Upper lobe of left lung (tissue), 6 donors: ENCODE results near the gene PRRC2B. TPM values are rescaled to one million over a fixed set of nuclear protein-coding genes. Genes with fewer than 3 reads are reported as not detected.

Experiments
- ATAC-seq, 2 donors: fragments of 200-7000 bp; cut with Tn5 transposase; one replicate each; pipeline ENCODE4 v1.9.1; 2022; ENCODE audit warnings: mild to moderate bottlenecking in 2 of 2, moderate library complexity in 2 of 2; ENCODE audit not compliant: low FRiP score in 2 of 2
- DNase-seq, 2 donors: peaks; one replicate each; pipeline ENCODE4 v3.0.0-alpha.2; 2019 to 2020
- H3K27ac ChIP-seq, 4 donors: fragments of 200-600 bp; sonication (generic); one replicate each; pipeline ENCODE4 v1.5.1; 2016 to 2019
- H3K27me3 ChIP-seq, 4 donors: fragments of 200-600 bp; sonication (generic); one replicate each; pipeline ENCODE4 v1.5.1; 2017 to 2019
- H3K36me3 ChIP-seq, 4 donors: fragments of 200-600 bp; sonication (generic); one replicate each; pipeline ENCODE4 v1.5.1; 2016 to 2019
- H3K4me1 ChIP-seq, 4 donors: fragments of 200-600 bp; sonication (generic); one replicate each; pipeline ENCODE4 v1.5.1; 2018 to 2019
- H3K4me3 ChIP-seq, 4 donors: fragments of 200-600 bp; sonication (generic); one replicate each; pipeline ENCODE4 v1.5.1; 2017 to 2019; ENCODE audit warnings: mild to moderate bottlenecking in 2 of 4, moderate library complexity in 1 of 4
- H3K9me3 ChIP-seq, 4 donors: fragments of 200-600 bp; sonication (generic); one replicate each; pipeline ENCODE4 v1.5.1; 2018 to 2019
- EP300 ChIP-seq, 4 donors: sonication (generic); formaldehyde crosslinking; IDR thresholded peaks; one replicate each; pipeline ENCODE4 v1.5.1; 2017; ENCODE audit warnings: antibody characterized with exemption in 4 of 4, control low read depth in 2 of 4
- POLR2A ChIP-seq, 4 donors: fragments of 450-650 bp; IDR thresholded peaks; one replicate each; pipeline ENCODE4 v1.5.1; 2016 to 2017; ENCODE audit warnings: antibody characterized with exemption in 4 of 4, mild to moderate bottlenecking in 2 of 4
- POLR2AphosphoS5 ChIP-seq, 2 donors: sonication (generic); formaldehyde crosslinking; IDR thresholded peaks; one replicate each; pipeline ENCODE4 v1.5.1; 2017; ENCODE audit warnings: antibody characterized with exemption in 2 of 2
- WGBS, 2 donors: methylation state at CpG; one replicate each; pipeline ENCODE4 v1.1.5; 2017 to 2018; 5-methylcytosine and 5-hydroxymethylcytosine counted together
- total RNA-seq, 6 donors: library from RNA; depleted of rRNA in 4 of 6; stranded (reverse); fragments of >200 nt in 4 of 6; gene quantifications; one replicate each; pipeline versions ENCODE4 v1.1.0 to v1.2.1, GENCODE V29; 2016 to 2021
- TF ChIP-seq, protein P1 (sequence below), 6 experiments: fragments of 450-650 bp in 4 of 6; fragments of 200-600 bp in 2 of 6; sonication (generic) in 2 of 6; IDR thresholded peaks; one replicate each; pipeline ENCODE4 v1.5.1; 2016 to 2019; ENCODE audit warnings: antibody characterized with exemption in 6 of 6
- donor health status: DM: no; HTN: no; CAD: no; lungs with moderate emphysema.
- donor health status: DM: no; HTN: yes; CAD: no; lungs with severe emphysema.

The PRRC2B gene
- total RNA-seq, 6 donors from 2014 or later = 114 to 348 (median 186) TPM

GRCh38 chr9:131521203-131521602 lies 127.3 kb downstream of the PRRC2B start:
- no peak for TF ChIP-seq POLR2A (IDR thresholded peaks at IDR 0.05)
- TF ChIP-seq EP300 (IDR thresholded peaks at IDR 0.05) = no peak
- no peak for TF ChIP-seq POLR2AphosphoS5 (IDR thresholded peaks at IDR 0.05)
- TF ChIP-seq, protein P1, sequence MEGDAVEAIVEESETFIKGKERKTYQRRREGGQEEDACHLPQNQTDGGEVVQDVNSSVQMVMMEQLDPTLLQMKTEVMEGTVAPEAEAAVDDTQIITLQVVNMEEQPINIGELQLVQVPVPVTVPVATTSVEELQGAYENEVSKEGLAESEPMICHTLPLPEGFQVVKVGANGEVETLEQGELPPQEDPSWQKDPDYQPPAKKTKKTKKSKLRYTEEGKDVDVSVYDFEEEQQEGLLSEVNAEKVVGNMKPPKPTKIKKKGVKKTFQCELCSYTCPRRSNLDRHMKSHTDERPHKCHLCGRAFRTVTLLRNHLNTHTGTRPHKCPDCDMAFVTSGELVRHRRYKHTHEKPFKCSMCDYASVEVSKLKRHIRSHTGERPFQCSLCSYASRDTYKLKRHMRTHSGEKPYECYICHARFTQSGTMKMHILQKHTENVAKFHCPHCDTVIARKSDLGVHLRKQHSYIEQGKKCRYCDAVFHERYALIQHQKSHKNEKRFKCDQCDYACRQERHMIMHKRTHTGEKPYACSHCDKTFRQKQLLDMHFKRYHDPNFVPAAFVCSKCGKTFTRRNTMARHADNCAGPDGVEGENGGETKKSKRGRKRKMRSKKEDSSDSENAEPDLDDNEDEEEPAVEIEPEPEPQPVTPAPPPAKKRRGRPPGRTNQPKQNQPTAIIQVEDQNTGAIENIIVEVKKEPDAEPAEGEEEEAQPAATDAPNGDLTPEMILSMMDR (IDR thresholded peaks at IDR 0.05) = no peak
- H3K4me1 ChIP-seq = no peaks in the 10 kb centered on the region
- no peak overlapping the region for H3K4me3 ChIP-seq
- peaks cover 34 to 97% (median 85%) of the 10 kb centered on the region in 4 donors for H3K36me3 ChIP-seq
- H3K27ac ChIP-seq = no peak overlapping the region
- no peak for ATAC-seq
- 95% methylated on average over 10 of the region's 10 CpGs for WGBS, 2 donors
- H3K9me3 ChIP-seq = no peaks in the 10 kb centered on the region
- no peak for DNase-seq
- no peaks in the 10 kb centered on the region for H3K27me3 ChIP-seq

DNA sequence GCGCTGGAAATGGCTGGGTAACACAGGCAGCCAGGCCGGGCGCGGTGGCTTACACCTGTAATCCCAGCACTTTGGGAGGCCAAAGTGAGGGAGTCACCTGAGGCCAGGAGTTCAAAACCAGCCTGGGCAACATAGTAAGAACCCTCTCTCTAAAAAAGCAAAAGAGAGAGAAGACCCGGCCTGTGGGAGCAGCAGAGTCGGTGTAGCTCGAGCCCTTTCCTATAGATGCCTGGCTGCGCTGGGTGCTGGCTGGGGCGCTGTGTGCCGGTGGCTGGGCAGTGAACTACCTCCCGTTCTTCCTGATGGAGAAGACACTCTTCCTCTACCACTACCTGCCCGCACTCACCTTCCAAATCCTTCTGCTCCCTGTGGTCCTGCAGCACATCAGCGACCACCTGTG lies 127.9 kb downstream of the PRRC2B start:
- ATAC-seq (no peak), DNase-seq (no peak)
- no peaks in the 10 kb centered on the region for H3K4me1 ChIP-seq
- no peaks in the 10 kb centered on the region for H3K9me3 ChIP-seq
- no peaks in the 10 kb centered on the region for H3K27me3 ChIP-seq
- H3K4me3 ChIP-seq = no peak overlapping the region
- no peak for TF ChIP-seq EP300 (IDR thresholded peaks at IDR 0.05)
- no peak for TF ChIP-seq POLR2A (IDR thresholded peaks at IDR 0.05)
- no peak for TF ChIP-seq POLR2AphosphoS5 (IDR thresholded peaks at IDR 0.05)
- TF ChIP-seq, protein P1 (IDR thresholded peaks at IDR 0.05) = no peak
- H3K27ac ChIP-seq = no peak overlapping the region
- WGBS, 2 donors = 97 to 100% methylated on average over 13 of the region's 13 CpGs
- peaks cover 39 to 97% (median 85%) of the 10 kb centered on the region in 4 donors for H3K36me3 ChIP-seq

DNA sequence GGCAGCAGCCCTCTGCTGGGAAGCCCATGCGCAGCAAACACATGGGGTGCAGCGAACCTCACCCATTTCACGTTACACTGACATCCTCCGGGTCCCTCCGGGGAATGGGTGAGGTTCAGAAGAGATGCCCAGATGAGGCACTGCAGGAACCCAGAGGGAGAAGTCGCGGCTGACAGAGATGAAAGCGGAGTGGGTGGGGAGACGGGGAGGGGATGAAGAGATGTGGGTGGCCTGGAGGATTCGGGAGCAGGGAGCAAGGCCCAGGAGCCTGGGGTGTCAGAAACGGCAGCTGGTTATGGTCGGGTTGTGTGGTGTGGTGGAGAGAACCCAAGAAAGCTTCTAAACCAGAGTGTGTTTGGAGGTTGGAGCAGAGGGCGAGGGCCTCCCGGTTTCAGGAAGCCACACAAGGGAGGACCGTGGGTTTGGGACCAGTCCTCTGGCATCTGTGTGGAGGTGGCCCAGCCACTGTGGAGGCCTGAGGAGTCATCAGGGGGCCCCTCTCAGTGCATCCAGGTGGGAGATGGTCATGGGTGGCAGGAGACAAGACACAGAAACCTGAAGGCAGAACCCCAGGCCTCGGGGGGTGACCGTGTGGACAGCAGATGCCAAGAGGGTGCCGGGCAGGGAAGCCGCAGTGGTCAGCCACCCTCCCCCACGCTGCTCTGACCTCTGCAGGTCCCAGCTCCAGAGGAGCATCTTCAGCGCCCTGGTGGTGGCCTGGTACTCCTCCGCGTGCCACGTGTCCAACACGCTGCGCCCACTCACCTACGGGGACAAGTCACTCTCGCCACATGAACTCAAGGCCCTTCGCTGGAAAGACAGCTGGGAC lies 128.6 kb downstream of the PRRC2B start:
- Histone ChIP-seq H3K27me3 (no peaks in the 10 kb centered on the region), H3K4me3 (no peak overlapping the region), H3K4me1 (no peaks in the 10 kb centered on the region), H3K9me3 (no peaks in the 10 kb centered on the region), H3K36me3 (peaks cover 39 to 98% (median 87%) of the 10 kb centered on the region in 4 donors), H3K27ac (no peak overlapping the region)
- 94 to 96% methylated on average over 27 to 29 of the region's 29 CpGs for WGBS, 2 donors
- no peak for TF ChIP-seq EP300 (IDR thresholded peaks at IDR 0.05)
- no peak for TF ChIP-seq POLR2A (IDR thresholded peaks at IDR 0.05)
- no peak for TF ChIP-seq POLR2AphosphoS5 (IDR thresholded peaks at IDR 0.05)
- TF ChIP-seq, protein P1 (IDR thresholded peaks at IDR 0.05) = no peak
- DNase-seq = no peak
- no peak for ATAC-seq

- Histone ChIP-seq H3K27me3 (no peaks in the 10 kb centered on the region), H3K9me3 (no peaks in the 10 kb centered on the region), H3K36me3 (peaks cover 39 to 99% (median 90%) of the 10 kb centered on the region in 4 donors), H3K27ac (no peak overlapping the region), H3K4me3 (no peak overlapping the region), H3K4me1 (no peaks in the 10 kb centered on the region)
- TF ChIP-seq EP300 (IDR thresholded peaks at IDR 0.05) = no peak
- TF ChIP-seq, protein P1 (IDR thresholded peaks at IDR 0.05) = no peak
- WGBS, 2 donors = 93 to 94% methylated on average over 9 of the region's 9 CpGs
- no peak for ATAC-seq
- DNase-seq = no peak
Measured at GRCh38 chr9:131523086-131523388, 129.2 kb downstream of the PRRC2B start.
